H9 (cell line): ENCODE measurements around the gene TMEM221. TPM values are rescaled to one million over a fixed set of nuclear protein-coding genes. Genes with fewer than 3 reads are reported as not detected.
"Not testable (repeated sequence)": the region's sequence is repeated elsewhere in the genome, so short reads cannot be mapped to it uniquely, and the experiment has no call there.

Source experiments
- DNase-seq: peaks from one replicate; pipeline ENCODE4 v3.0.0-alpha.2; 2017
- H2AFZ ChIP-seq: one replicate; pipeline ENCODE4 v1.6.1; 2013; ENCODE audit warnings: mild to moderate bottlenecking, low read length, control low read depth, moderate library complexity
- H2AK5ac ChIP-seq: 2 replicates; pipeline ENCODE4 v1.6.1; 2013; ENCODE audit warnings: low read length, control low read depth, mixed read lengths; ENCODE audit not compliant: insufficient read length
- H2BK120ac ChIP-seq: one replicate; pipeline ENCODE4 v1.6.1; 2013; ENCODE audit warnings: low read depth, mild to moderate bottlenecking, low read length, control low read depth, inconsistent platforms; ENCODE audit not compliant: poor library complexity, severe bottlenecking
- H2BK12ac ChIP-seq: 2 replicates; pipeline ENCODE4 v1.6.1; 2013; ENCODE audit warnings: low read length, control low read depth, mixed read lengths, low read depth; ENCODE audit not compliant: insufficient read length
- H2BK15ac ChIP-seq: 2 replicates; pipeline ENCODE4 v1.6.1; 2013; ENCODE audit warnings: low read depth, low read length, control low read depth
- H2BK20ac ChIP-seq: one replicate; pipeline ENCODE4 v1.6.1; 2013; ENCODE audit warnings: low read depth, mild to moderate bottlenecking, low read length, control low read depth, inconsistent platforms; ENCODE audit not compliant: poor library complexity, severe bottlenecking
- H2BK5ac ChIP-seq: 2 replicates; pipeline ENCODE4 v1.6.1; 2013; ENCODE audit warnings: low read length, control low read depth, mixed read lengths; ENCODE audit not compliant: insufficient read length
- H3K14ac ChIP-seq: 2 replicates; pipeline ENCODE4 v1.6.1; 2013; ENCODE audit warnings: low read length, control low read depth; ENCODE audit not compliant: insufficient read depth
- H3K18ac ChIP-seq: 2 replicates; pipeline ENCODE4 v1.6.1; 2013; ENCODE audit warnings: low read depth, mild to moderate bottlenecking, mixed read lengths, low read length, control low read depth; ENCODE audit not compliant: insufficient read length
- H3K23ac ChIP-seq: 2 replicates; pipeline ENCODE4 v1.6.1; 2013; ENCODE audit warnings: low read length, control low read depth, mixed read lengths, low read depth; ENCODE audit not compliant: insufficient read length
- H3K23me2 ChIP-seq: 2 replicates; pipeline ENCODE4 v1.6.1; 2013; ENCODE audit warnings: low read depth, mild to moderate bottlenecking, mixed read lengths, low read length, control low read depth; ENCODE audit not compliant: insufficient read length, poor library complexity, severe bottlenecking
- H3K27ac ChIP-seq: 2 replicates; pipeline ENCODE4 v1.5.1; 2013; ENCODE audit warnings: low read length, control low read depth, mixed read lengths, low read depth; ENCODE audit not compliant: insufficient read length
- H3K27me3 ChIP-seq: 2 replicates; pipeline ENCODE4 v1.6.1; 2013; ENCODE audit warnings: low read length, control low read depth, inconsistent platforms; ENCODE audit not compliant: insufficient read depth
- H3K4ac ChIP-seq: 2 replicates; pipeline ENCODE4 v1.6.1; 2013; ENCODE audit warnings: low read depth, mild to moderate bottlenecking, control low read depth, inconsistent platforms, low read length, moderate library complexity
- H3K4me1 ChIP-seq: 2 replicates; pipeline ENCODE4 v1.6.1; 2013; ENCODE audit warnings: low read length, control low read depth, inconsistent platforms; ENCODE audit not compliant: insufficient read depth
- H3K4me2 ChIP-seq: 2 replicates; pipeline ENCODE4 v1.6.1; 2013; ENCODE audit warnings: low read length, control low read depth, mixed read lengths; ENCODE audit not compliant: insufficient read length, insufficient read depth
- H3K56ac ChIP-seq: 2 replicates; pipeline ENCODE4 v1.6.1; 2013; ENCODE audit warnings: low read depth, mild to moderate bottlenecking, mixed read lengths, low read length, control low read depth; ENCODE audit not compliant: insufficient read length
- H3K79me1 ChIP-seq: 2 replicates; pipeline ENCODE4 v1.6.1; 2013; ENCODE audit warnings: low read depth, mild to moderate bottlenecking, moderate library complexity, low read length, control low read depth, inconsistent platforms; ENCODE audit not compliant: insufficient read depth, poor library complexity, severe bottlenecking
- H3K79me2 ChIP-seq: 2 replicates; pipeline ENCODE4 v1.6.1; 2013; ENCODE audit warnings: low read length, control low read depth, inconsistent platforms; ENCODE audit not compliant: insufficient read depth
- H3K9ac ChIP-seq: 2 replicates; pipeline ENCODE4 v1.6.1; 2013; ENCODE audit warnings: low read length, control low read depth, mixed read lengths; ENCODE audit not compliant: insufficient read length; ENCODE audit errors: extremely low read depth
- H3K9me3 ChIP-seq: one replicate; pipeline ENCODE4 v1.6.1; 2013; ENCODE audit warnings: low read depth, low read length, inconsistent platforms; ENCODE audit not compliant: control insufficient read depth
- H3T11ph ChIP-seq: one replicate; pipeline ENCODE4 v1.6.1; 2013; ENCODE audit warnings: mild to moderate bottlenecking, low read length, control low read depth, inconsistent platforms
- H4K20me1 ChIP-seq: one replicate; pipeline ENCODE4 v1.6.1; 2013; ENCODE audit not compliant: control insufficient read depth, insufficient read length, insufficient read depth
- H4K5ac ChIP-seq: 2 replicates; pipeline ENCODE4 v1.6.1; 2013; ENCODE audit warnings: low read depth, mild to moderate bottlenecking, mixed read lengths, low read length, control low read depth; ENCODE audit not compliant: insufficient read length
- H4K8ac ChIP-seq: replicated peaks from 2 replicates; pipeline ENCODE4 v1.6.1; 2013; ENCODE audit warnings: low read length, control low read depth, mixed read lengths, low read depth; ENCODE audit not compliant: insufficient read length
- H4K91ac ChIP-seq: 2 replicates; pipeline ENCODE4 v1.6.1; 2013; ENCODE audit warnings: low read depth, mild to moderate bottlenecking, moderate library complexity, mixed read lengths, low read length, control low read depth; ENCODE audit not compliant: insufficient read length
- H3K27ac Mint-ChIP-seq, 3 experiments: 2 replicates in 2 of 3; 3 replicates in 1 of 3; pipeline ENCODE4 v1.8.0; 2020 to 2021; ENCODE audit warnings: mixed read lengths in 3 of 3, mild to moderate bottlenecking in 1 of 3, moderate library complexity in 1 of 3
- H3K27me3 Mint-ChIP-seq: 2 replicates; pipeline ENCODE4 v1.8.0; 2021; ENCODE audit warnings: low read depth, mild to moderate bottlenecking, moderate library complexity, mixed read lengths
- H3K36me3 Mint-ChIP-seq, 3 experiments: 2 replicates in 2 of 3; 3 replicates in 1 of 3; pipeline ENCODE4 v1.8.0; 2020 to 2021; ENCODE audit warnings: low read depth in 3 of 3, mixed read lengths in 3 of 3; ENCODE audit not compliant: insufficient read depth in 1 of 3
- H3K4me1 Mint-ChIP-seq, 2 experiments: 2 replicates each; pipeline ENCODE4 v1.8.0; 2020; ENCODE audit warnings: mixed read lengths in 2 of 2
- H3K4me3 Mint-ChIP-seq, 2 experiments: 2 replicates in 1 of 2; 3 replicates in 1 of 2; pipeline ENCODE4 v1.8.0; 2020 to 2021; ENCODE audit warnings: mild to moderate bottlenecking in 2 of 2, mixed read lengths in 2 of 2, moderate library complexity in 1 of 2
- H3K9me3 Mint-ChIP-seq, 2 experiments: 2 replicates in 1 of 2; 3 replicates in 1 of 2; pipeline ENCODE4 v1.8.0; 2020; ENCODE audit warnings: mild to moderate bottlenecking in 2 of 2, mixed read lengths in 2 of 2, moderate library complexity in 1 of 2
- CTCF ChIP-seq: fragments of 200-600 bp; sonication (generic); conservative IDR thresholded peaks from 3 replicates; pipeline ENCODE4 v1.8.0; 2021; ENCODE audit warnings: antibody characterized with exemption, mild to moderate bottlenecking
- WGBS: extraction: QIAGEN DNeasy Blood & Tissue Kit; methylation state at CpG from one replicate; pipeline ENCODE4 v1.1.7; 2013; ENCODE audit warnings: missing lambda C conversion rate, low lambda C conversion rate, mixed read lengths; ENCODE audit not compliant: insufficient read length; ENCODE audit errors: extremely low coverage; 5-methylcytosine and 5-hydroxymethylcytosine counted together
- total RNA-seq: library from RNA; stranded (reverse); gene quantifications from 2 replicates; pipeline ENCODE4 v1.2.1, GENCODE V29; 2021

Gene TMEM221
- total RNA-seq, 1 experiment from 2014 or later: 1.4 TPM

- DNase-seq: no peak
- H3K4ac ChIP-seq: no peak overlapping the region
- H4K5ac ChIP-seq: no peak overlapping the region
- no peak overlapping the region for H2BK120ac ChIP-seq
- H3K23me2 ChIP-seq: peaks cover 6% of the 10 kb centered on the region
- H3K4me1 Mint-ChIP-seq: peaks cover 16 to 25% of the 10 kb centered on the region in 2 experiments
- H3K4me1 ChIP-seq: no peaks in the 10 kb centered on the region
- H3K18ac ChIP-seq: no peak overlapping the region
- H2BK20ac ChIP-seq: no peak overlapping the region
- no peak overlapping the region for H3K4me3 Mint-ChIP-seq
- no peaks in the 10 kb centered on the region; a peak in 1 of 7 replicates for H3K36me3 Mint-ChIP-seq
- no peaks in the 10 kb centered on the region for H3K9me3 ChIP-seq
- H3K14ac ChIP-seq: no peak overlapping the region
- H3K27ac ChIP-seq: no peak overlapping the region
- H3K27ac Mint-ChIP-seq: peak overlapping the region in 2 of 3 experiments; percentile 73 to 77; a peak in 4 of 7 replicates
- H2BK12ac ChIP-seq: no peak overlapping the region
- no peak for TF ChIP-seq CTCF
- H4K20me1 ChIP-seq: no peaks in the 10 kb centered on the region
- H3K56ac ChIP-seq: no peak overlapping the region
- H3K23ac ChIP-seq: no peak overlapping the region
- no peaks in the 10 kb centered on the region for H3K9me3 Mint-ChIP-seq
- H3K9ac ChIP-seq: no peak overlapping the region
- H2BK15ac ChIP-seq: no peak overlapping the region
- no CpG with 5 or more reads among the region's 10 CpGs for WGBS
- H3K79me2 ChIP-seq: no peaks in the 10 kb centered on the region
- H3K27me3 ChIP-seq: peaks cover 5% of the 10 kb centered on the region; the same call in 1 of the 2 replicates
- H2AK5ac ChIP-seq: no peak overlapping the region
- no peak overlapping the region for H2AFZ ChIP-seq
- H3K79me1 ChIP-seq: no peaks in the 10 kb centered on the region
- H3T11ph ChIP-seq: no peak overlapping the region
- H2BK5ac ChIP-seq: no peak overlapping the region
- H4K91ac ChIP-seq: no peak overlapping the region
- peaks cover 15% of the 10 kb centered on the region for H3K27me3 Mint-ChIP-seq
- H3K4me2 ChIP-seq: no peak overlapping the region
- no peak overlapping the region for H4K8ac ChIP-seq
Measured at GRCh38 chr19:17475541-17476115, 27.2 kb upstream of the TMEM221 start.

- H4K91ac ChIP-seq, H2BK20ac ChIP-seq, H3K9me3 ChIP-seq, H3T11ph ChIP-seq, H2AK5ac ChIP-seq, H3K27me3 ChIP-seq, H3K56ac ChIP-seq, H3K79me1 ChIP-seq, H4K5ac ChIP-seq, H3K23ac ChIP-seq, H4K20me1 ChIP-seq, H2AFZ ChIP-seq, H3K4me3 Mint-ChIP-seq, H2BK15ac ChIP-seq, H2BK12ac ChIP-seq, H3K9me3 Mint-ChIP-seq, H2BK120ac ChIP-seq, H3K9ac ChIP-seq, H3K4me2 ChIP-seq, H3K23me2 ChIP-seq, H3K18ac ChIP-seq, H3K79me2 ChIP-seq, H3K27ac ChIP-seq, H3K27ac Mint-ChIP-seq, DNase-seq, H3K14ac ChIP-seq, H2BK5ac ChIP-seq, H3K36me3 Mint-ChIP-seq, H4K8ac ChIP-seq, H3K4me1 ChIP-seq, H3K4ac ChIP-seq: not testable (repeated sequence)
- no CpG with 5 or more reads among the region's 6 CpGs for WGBS
- H3K4me1 Mint-ChIP-seq: peaks cover 16 to 25% of the 10 kb centered on the region in 2 experiments
- peaks cover 15% of the 10 kb centered on the region for H3K27me3 Mint-ChIP-seq
Measured at GRCh38 chr19:17475011-17475540, 26.6 kb upstream of the TMEM221 start.
